Forelimb muscle (tissue), 1 donor: ENCODE data around the gene SLC6A12. TPM values are rescaled to one million over a fixed set of nuclear protein-coding genes. Genes with fewer than 3 reads are reported as not detected.
"Not testable (repeated sequence)": the region's sequence is repeated elsewhere in the genome, so short reads cannot be mapped to it uniquely, and the experiment has no call there.

ENCODE experiments used
- DNase-seq: peaks from one replicate; pipeline ENCODE4 v3.0.0-alpha.2; 2013; ENCODE audit warnings: low read depth
- polyA plus RNA-seq: library from polyadenylated mRNA; unstranded; fragments of 120-200 nt; gene quantifications from one replicate; pipeline ENCODE4 v1.2.1, GENCODE V29; 2013; ENCODE audit not compliant: insufficient read length

SLC6A12 gene
- polyA plus RNA-seq, 1 donor, result 0.90 TPM

DNA sequence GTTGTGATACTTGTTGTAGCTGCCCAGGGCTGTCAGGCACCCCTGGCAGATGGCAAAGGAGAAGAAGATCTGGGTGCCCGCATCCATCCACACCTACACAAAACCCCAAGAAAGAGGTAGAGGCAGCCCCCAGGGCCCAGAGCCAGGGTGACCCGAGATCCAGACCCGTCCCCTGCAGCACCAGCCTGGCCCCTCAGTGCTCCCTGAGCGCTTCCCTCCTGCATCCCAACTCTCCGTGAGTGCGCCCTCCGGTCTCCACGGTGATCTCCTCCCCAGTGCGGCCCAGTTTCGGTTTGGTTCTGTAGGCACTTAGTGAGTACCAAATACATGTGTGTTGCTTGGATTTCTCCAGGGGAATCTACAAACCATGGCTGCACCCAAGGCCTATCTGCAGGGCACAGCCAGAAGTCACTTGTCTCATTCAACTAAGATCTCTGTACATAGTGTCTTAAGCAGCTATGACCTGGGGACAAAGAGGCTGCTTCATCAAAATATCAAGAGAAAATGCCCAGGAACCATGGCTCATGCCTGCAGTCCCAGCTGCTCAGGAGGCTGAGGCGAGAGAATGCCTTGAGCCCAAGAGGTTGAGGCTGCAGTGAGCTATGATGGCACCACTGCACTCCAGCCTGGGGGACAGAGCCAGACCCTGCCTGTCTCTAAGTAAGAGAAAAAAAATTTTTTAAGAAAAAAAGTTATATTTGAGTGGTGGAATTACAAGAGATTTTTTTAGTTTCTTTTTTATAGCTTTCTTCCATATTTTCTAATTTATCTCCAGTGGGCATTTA is 15.9 kb downstream of the SLC6A12 start:
- DNase-seq, result no peak

- DNase-seq, result no peak
Observed at GRCh38 chr12:197347-197746, 16.6 kb downstream of the SLC6A12 start.

GRCh38 chr12:196436-196835 is 17.5 kb downstream of the SLC6A12 start:
- DNase-seq, result no peak

- DNase-seq, result no peak
Observed at GRCh38 chr12:195951-196350, 18.0 kb downstream of the SLC6A12 start.

GRCh38 chr12:195156-195555 is 18.8 kb downstream of the SLC6A12 start:
- DNase-seq, result no peak

DNA sequence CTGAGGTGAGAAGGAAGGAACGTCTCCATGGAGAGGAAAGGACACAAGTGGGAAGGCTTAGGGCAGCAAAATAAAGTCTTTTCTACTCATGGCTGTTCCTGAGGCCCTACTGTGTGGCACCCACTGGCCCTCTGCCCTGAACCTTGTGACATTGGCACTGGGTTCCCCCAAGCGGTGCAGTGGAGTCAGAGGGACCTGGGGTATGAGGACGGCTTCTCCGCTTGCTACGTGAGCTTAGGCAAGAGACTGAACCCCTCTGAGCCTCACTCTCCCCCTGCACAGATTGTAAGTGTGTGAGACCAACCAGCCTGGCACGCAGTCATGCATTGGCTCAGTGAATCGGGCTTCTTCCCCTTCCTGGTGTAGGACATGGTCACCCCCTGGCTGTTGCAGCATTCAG is 19.7 kb downstream of the SLC6A12 start:
- no peak for DNase-seq

- DNase-seq, result no peak
Observed at GRCh38 chr12:193261-193660, 20.7 kb downstream of the SLC6A12 start.

GRCh38 chr12:191541-191940 is 22.4 kb downstream of the SLC6A12 start:
- no peak for DNase-seq

DNA sequence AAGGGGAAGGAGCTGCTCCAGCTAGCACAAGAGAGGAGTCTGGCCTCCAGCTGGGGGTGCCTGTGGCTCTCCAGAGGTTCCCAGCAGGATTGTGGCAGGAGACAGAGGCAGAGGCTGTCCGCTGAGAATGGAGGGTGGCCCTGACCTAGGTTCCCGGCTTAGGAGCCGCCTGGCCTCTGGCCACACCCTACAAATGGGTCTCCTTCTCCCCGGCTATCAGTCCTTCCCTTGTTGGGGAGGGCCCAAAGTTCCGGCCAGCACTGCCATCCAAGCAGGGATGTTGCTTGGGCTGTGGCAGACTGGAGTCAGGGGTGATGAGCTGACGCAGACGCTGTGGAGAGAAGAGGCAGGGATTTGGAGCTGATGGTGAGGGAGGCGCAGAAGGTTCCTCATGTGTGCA is 23.1 kb downstream of the SLC6A12 start:
- DNase-seq, result no peak

DNA sequence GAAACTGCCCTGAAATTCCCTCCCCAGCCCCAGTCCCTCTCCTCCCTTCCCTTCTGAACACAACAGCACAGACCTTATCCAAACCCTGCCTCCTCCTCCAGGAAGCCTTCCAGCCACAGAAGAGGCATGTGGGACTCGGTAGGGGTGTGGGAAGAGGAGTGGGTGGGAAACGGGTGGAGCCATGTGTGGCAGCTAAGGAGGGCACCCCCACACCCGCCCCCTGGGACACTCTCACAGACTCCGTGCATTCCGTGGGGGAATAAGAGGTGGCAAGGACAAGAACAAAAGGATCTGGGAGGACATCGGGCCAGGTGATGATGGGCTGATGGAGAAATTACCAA is 24.4 kb downstream of the SLC6A12 start:
- no peak for DNase-seq

DNA sequence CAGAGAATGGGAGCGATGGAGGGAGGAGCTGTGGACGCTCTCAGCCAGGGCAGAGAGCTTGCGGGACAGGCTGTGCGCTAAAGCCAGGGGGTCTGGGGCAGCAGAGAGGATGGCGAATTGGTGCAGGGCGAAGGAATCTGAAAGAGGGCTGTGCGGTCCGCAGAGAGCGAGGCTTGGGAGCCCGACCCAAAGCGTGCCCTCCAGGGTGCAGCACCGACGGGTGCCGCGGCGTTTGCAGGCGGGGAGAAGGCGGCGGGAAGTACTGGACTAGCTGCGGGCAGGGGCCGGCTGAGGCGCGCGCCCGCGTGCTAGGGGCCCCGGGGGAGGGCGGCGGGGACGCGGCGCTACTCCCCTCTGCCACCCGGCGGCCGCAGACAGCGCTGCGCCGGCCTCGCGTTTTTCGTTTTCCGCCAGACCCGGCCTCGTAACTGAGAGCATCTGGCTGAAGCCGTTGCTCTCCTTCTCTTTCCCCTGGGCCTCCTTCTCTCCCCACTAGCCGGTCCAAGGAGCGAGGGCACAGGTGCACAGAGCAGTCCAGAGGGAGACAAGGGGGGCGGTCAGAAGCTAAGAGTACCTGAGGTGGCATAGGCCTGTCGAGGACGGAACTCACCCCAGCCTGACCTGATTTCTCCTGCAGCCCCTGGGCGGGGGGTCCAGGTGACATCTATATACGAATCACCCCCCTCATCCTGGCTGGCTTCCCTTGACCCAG is 24.9 kb downstream of the SLC6A12 start:
- no peak for DNase-seq

GRCh38 chr12:187986-188909 is 25.7 kb downstream of the SLC6A12 start:
- DNase-seq, result not testable (repeated sequence)

DNA sequence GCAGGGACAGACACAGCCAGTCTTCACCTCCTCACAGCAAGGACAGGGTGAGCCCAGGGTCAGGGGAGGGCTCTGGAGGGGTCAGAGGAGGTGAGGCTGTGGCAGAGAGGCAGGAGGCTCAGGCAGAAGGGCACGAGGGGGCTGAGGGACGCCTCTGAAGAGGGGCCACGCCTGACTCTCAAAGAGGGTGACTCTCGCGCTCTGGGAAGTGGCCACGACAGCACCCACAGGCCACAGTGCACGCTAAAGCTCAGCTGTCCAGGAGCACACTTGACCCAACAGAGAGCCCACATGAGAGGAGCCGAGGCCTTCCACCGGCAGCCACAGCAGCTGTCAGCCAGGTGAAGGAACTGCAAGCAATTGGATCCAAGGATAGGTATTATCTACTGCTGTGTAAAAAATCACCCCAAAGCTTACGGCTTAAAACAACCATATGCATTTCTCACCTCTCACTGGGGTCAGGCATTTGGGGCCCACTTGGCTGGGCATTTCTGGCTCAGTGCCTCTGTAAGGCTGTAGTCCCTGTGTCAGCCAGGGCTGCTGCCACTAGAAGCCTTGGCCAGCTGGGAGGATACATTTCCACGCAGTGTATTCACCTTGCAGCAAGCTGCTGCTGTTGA is 27.8 kb downstream of the SLC6A12 start:
- no peak for DNase-seq

DNA sequence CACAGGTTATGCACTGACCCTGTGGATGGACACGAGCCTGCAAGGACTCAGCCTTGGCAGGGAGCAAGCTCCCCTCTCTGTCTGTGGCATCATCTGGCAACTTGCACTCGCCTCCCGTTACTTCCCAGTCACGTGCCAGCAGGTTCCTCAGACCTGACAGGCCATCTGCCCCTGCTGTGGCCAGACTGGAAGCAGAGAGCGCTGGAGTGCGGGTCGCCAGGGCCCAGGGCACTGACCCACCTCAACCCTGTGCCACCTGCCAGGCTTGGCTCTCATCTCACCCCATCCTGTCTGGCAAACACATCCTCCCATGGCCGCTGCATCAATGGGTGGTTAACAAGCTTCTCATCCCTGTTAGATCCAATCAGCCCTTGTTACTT is 28.4 kb downstream of the SLC6A12 start:
- no peak for DNase-seq

DNA sequence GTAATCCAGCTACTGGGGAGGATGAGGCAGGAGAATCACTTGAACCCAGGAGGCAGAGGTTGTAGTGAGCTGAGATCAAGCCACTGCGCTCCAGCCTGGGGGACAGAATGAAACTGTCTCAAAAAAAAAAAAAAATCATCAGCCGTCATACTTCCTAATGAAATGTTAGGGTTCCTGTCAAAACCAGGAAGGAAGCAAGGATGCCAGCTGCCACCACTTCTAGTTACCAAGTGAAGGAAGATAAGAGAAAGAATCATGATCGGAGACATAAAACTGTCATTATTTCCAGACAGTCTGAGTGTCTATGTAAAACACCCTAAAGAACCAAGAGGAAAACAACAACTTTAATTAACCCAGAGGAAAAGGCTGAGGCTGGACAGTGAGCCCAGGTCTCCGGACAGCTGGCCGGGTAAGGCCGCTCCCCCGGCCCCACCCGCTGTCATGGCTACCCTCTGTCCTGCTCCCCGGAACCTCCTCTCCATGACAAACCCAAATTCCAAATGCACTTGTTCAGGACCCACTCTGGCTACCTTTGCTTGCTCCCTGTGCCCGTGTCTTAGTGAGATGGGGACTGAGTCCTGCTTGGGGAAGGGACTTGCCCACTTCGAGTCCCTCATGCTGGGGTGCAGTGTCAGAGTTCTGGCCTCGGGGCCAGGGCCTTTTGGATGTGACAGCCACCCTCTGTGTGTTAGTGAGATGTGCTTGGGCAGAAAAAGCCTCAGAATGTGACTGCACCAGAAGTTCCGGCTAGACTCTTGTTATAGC is 29.0 kb downstream of the SLC6A12 start:
- no peak for DNase-seq

DNA sequence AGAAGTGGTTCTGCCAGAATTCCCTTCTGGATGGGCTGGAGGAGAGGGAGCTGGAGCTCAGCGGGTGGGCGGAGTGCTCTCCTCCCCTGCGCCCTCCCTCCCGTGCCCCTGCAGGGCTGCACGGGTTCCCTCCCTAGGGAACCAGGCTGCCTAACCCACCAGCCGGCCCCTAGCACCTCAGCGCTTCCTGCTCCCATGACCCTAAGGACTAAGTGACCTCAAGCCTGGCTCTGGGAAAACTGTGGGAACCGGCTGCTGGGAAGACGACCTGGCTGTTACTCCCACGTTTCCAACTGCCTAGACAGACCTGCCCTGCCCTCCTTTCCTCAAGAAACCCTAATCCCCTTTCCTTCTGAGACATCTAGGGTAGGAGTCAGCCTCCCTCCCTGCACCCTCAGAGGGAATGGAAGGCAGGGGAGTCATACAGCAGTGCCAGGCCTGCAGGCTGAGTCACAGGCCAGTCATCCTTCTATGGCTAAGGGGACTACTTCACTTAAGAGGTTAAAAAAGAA is 31.5 kb downstream of the SLC6A12 start:
- DNase-seq, result no peak

- DNase-seq, result no peak
Observed at GRCh38 chr12:181921-182320, 32.0 kb downstream of the SLC6A12 start.

DNA sequence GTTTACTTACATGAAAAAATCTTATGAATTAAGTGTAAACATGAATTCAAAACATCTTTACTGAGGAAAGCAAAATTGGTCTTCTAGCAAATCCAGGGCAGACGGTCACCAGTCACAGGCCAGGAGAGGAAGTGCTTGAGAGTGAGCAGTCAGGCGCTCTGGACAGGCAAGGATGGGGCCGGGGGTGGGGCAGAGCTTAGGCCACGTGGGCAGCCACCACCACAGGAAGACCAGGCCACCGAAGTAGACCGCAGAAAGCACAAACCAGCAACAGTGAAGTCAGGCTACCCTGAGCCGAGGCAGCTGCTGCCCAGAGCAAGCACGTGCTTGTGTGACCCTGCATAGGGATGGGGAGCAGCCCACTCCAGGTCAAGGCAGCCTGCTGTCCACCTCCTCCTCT is 33.5 kb downstream of the SLC6A12 start:
- no peak for DNase-seq

DNA sequence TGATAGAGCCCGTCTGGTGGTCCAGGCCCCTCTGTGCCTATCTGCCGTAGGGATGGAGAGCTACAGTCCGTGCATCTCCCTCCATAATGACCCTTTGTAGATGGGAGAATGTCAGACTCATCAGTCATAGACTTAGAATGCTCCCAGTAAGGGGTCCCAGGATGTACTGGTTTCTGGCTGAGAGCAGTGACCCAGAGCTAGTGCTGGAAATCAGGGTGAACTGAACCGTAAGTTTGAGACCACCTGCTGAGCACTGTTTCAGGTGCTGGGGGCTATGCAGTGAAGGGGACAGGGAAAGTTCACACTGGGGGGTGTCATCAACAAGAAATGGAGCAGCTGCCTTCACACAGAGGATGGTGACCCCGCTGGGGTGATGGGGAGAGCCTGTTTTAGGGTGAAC is 34.1 kb downstream of the SLC6A12 start:
- no peak for DNase-seq

- DNase-seq, result no peak
Observed at GRCh38 chr12:179131-179884, 34.6 kb downstream of the SLC6A12 start.

- DNase-seq, result no peak
Observed at GRCh38 chr12:178829-179109, 35.2 kb downstream of the SLC6A12 start.
